ENCODE measurements around the gene ANKRD61. TPM values are rescaled to one million over a fixed set of nuclear protein-coding genes. Genes with fewer than 3 reads are reported as not detected.

The ANKRD61 gene
- total and polyA plus RNA-seq, 3 donors from 2014 or later = 6.8 to 17.3 (median 8.4) TPM

DNA sequence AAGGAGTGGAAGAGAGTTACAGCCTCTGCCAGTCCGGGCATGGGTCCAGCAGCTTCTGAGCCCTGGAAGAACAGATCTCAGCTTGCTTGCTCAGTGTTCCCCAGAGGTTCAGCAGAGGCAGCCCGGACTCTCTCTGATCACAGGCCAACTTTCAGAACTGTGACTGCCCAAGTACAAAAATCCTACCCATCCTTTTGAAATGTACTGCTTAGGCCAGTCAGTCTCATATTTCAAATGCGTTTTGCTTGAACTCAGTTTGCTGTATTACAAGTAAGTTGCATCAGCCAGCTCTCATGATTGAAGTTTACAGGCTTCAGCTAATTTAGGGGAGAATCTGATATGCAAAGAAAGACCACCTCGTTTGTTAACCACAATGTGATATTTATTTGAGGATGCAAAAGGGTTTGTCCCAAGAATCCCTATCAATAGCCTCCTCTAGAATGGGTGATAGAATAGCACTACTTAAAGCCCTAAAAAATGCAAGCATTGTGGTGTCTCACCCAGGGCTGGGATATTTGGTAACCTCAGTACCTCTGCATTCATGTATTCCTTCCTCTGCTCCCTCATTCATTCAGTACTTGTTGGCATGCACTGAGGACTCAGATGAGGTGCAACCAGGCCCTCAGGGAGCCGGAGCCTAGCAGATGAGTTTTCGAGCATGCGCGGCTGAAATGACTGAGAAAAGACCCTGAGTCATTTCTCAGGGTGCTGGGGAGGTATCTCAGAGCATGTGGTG lies 15.1 kb upstream of the ANKRD61 start:
- no peak for TF ChIP-seq POLR2A (IDR thresholded peaks at IDR 0.05)
- TF ChIP-seq, protein P1, sequence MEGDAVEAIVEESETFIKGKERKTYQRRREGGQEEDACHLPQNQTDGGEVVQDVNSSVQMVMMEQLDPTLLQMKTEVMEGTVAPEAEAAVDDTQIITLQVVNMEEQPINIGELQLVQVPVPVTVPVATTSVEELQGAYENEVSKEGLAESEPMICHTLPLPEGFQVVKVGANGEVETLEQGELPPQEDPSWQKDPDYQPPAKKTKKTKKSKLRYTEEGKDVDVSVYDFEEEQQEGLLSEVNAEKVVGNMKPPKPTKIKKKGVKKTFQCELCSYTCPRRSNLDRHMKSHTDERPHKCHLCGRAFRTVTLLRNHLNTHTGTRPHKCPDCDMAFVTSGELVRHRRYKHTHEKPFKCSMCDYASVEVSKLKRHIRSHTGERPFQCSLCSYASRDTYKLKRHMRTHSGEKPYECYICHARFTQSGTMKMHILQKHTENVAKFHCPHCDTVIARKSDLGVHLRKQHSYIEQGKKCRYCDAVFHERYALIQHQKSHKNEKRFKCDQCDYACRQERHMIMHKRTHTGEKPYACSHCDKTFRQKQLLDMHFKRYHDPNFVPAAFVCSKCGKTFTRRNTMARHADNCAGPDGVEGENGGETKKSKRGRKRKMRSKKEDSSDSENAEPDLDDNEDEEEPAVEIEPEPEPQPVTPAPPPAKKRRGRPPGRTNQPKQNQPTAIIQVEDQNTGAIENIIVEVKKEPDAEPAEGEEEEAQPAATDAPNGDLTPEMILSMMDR (IDR thresholded peaks at IDR 0.05) = no peak
- peak; percentile 86 for DNase-seq
- Histone ChIP-seq H3K4me1 (peaks cover 7% of the 10 kb centered on the region), H3K4me3 (no peak overlapping the region), H3K27me3 (no peaks in the 10 kb centered on the region), H3K36me3 (ENCODE audit: low read depth, missing control alignments) (no peaks in the 10 kb centered on the region), H3K9me3 (no peaks in the 10 kb centered on the region), H3K27ac (peak overlapping the region in 1 of 2 donors; percentile 38)
- intact Hi-C loops (cut with DNase I; ENCODE audit: low total_unique reads) = no loop called here
- 68 to 74% methylated on average over 8 of the region's 8 CpGs for WGBS, 2 donors

DNA sequence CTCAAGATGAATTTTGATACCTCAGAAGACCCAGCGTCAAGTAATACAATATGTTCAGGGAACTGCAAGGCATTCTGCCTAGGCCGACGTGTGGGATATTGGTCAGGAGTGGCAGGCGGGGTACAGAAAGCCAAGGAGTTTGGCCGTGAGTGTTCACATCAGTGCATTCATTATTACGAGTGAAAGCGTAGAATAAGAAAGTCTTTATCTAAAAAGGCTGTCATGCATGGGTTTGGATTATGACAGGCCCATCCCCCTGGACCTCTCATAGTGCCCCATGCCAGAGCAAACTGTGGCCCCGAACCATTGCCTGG lies 14.6 kb upstream of the ANKRD61 start:
- 91 to 94% methylated on average over 8 of the region's 8 CpGs for WGBS, 2 donors
- H3K27me3 ChIP-seq = no peaks in the 10 kb centered on the region
- no peak for DNase-seq
- H3K36me3 ChIP-seq (ENCODE audit: low read depth, missing control alignments) = no peaks in the 10 kb centered on the region
- TF ChIP-seq, protein P1 (IDR thresholded peaks at IDR 0.05) = no peak
- H3K9me3 ChIP-seq = no peaks in the 10 kb centered on the region
- intact Hi-C loops (cut with DNase I; ENCODE audit: low total_unique reads) = no loop called here
- H3K27ac ChIP-seq = no peak overlapping the region
- H3K4me1 ChIP-seq = peaks cover 7% of the 10 kb centered on the region
- H3K4me3 ChIP-seq = no peak overlapping the region

DNA sequence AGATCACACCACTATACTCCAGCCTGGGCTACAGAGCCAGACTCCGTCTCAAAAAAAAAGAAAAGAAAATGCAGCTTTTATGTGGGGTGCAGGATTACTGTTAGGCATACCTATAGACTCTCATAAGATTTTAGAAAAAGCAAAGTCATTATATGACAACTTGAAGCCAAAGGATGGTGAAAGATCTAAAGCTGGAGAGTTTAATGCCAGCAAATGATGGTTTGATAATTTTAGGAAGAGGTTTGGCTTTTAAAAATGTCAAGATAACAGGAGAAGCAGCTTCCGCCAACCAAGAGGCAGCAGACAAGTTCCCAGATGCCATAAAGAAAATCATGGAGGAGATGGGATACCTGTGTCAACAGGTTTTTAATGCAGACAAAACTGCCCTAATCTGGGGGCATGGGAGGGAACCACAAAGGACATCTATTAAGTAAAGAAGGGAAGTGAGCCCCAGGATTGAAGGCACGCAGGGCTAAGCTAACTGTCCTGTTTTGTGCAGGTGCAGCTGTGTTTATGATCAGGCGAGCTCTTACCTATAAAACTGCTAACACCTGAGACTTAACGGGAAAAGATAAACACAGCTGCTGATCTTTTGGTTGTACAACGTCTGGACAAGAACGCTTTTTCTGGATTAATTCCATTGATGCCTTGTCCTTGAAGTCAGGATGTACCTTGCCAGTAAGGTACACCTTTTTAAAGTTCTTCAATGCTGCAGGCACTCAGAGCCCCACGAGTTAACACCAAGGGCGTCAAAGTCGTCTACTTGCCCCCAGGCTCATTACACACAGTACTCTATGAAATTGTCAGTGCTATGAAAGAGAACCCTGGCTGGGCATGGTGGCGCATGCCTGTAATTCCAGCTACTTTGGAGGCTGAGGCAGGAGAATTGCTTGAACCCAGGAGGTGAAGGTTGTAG lies 10.5 kb upstream of the ANKRD61 start:
- DNase-seq = no peak
- peaks cover 3% of the 10 kb centered on the region for H3K4me1 ChIP-seq
- no peak overlapping the region for H3K27ac ChIP-seq
- intact Hi-C loops (cut with DNase I; ENCODE audit: low total_unique reads) = no loop called here
- H3K27me3 ChIP-seq = no peaks in the 10 kb centered on the region
- TF ChIP-seq, protein P1 (IDR thresholded peaks at IDR 0.05) = no peak
- no peak for TF ChIP-seq POLR2A (IDR thresholded peaks at IDR 0.05)
- no peaks in the 10 kb centered on the region for H3K36me3 ChIP-seq (ENCODE audit: low read depth, missing control alignments)
- WGBS, 2 donors = 85 to 90% methylated on average over 11 of the region's 11 CpGs
- H3K4me3 ChIP-seq = no peak overlapping the region
- no peaks in the 10 kb centered on the region for H3K9me3 ChIP-seq

DNA sequence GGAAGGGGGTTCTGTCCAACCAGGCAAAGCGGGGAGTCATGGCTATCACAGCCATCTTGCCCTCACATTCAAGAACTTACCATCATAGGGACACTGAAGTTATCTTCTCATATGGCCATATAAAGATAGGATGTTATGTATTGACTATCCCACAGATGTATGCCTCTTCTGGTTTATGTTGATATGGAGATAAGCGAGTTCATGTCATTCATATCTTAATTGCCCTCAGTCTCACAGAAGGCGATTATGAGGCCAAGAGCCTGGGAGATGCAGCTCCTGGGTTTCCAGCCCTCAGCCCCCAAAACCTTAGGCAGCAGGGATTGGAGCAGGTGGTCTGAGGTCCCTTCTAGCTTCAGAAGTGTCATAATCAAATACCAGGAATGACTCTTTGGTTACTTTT lies 8.5 kb upstream of the ANKRD61 start:
- TF ChIP-seq, protein P1 (IDR thresholded peaks at IDR 0.05) = no peak
- TF ChIP-seq POLR2A (IDR thresholded peaks at IDR 0.05) = no peak
- Histone ChIP-seq H3K27me3 (no peaks in the 10 kb centered on the region), H3K36me3 (ENCODE audit: low read depth, missing control alignments) (no peaks in the 10 kb centered on the region), H3K4me3 (no peak overlapping the region), H3K9me3 (no peaks in the 10 kb centered on the region), H3K27ac (no peak overlapping the region), H3K4me1 (no peaks in the 10 kb centered on the region)
- 91 to 97% methylated on average over 3 of the region's 3 CpGs for WGBS, 2 donors
- no peak for DNase-seq
- intact Hi-C loops (cut with DNase I; ENCODE audit: low total_unique reads) = no loop called here
